Endothelial cell of umbilical vein (primary cell): Measurements from ENCODE around the gene TSSK1B. TPM values are rescaled to one million over a fixed set of nuclear protein-coding genes. Genes with fewer than 3 reads are reported as not detected.

Experiments used
- BruUV-seq: library from RNA; stranded (reverse); fragments of 400-500 nt; replicated peaks from 2 replicates; lab custom pipeline; 2021; lab: Mats Ljungman, UMichigan
- CTCF ChIA-PET: fragments of 300-600, 350-600 bp; sonication (Branson Sonifier 250); formaldehyde crosslinking; loops from one replicate; lab custom pipeline; 2021; ENCODE audit warnings: antibody characterized with exemption, inconsistent platforms; lab: Charles Lee
- POLR2A ChIA-PET: fragments of 300-600, 350-600 bp; sonication (Branson Sonifier 250); formaldehyde crosslinking; loops from one replicate; lab custom pipeline; 2021; ENCODE audit warnings: antibody characterized with exemption, inconsistent platforms; lab: Charles Lee
- DNase-seq: peaks from one replicate; pipeline ENCODE4 v3.0.0-alpha.2; 2011; ENCODE audit warnings: low read depth, low spot score
- FAIRE-seq: peaks from 2 replicates; lab custom pipeline; 2011; peaks lifted over from hg19 to GRCh38; lab: Jason Lieb, UNC
- H2AFZ ChIP-seq: 2 replicates; pipeline ENCODE4 v1.6.0; 2012; ENCODE audit warnings: low read depth, low read length, control low read depth, inconsistent platforms
- H3K27ac ChIP-seq: 2 replicates; pipeline ENCODE4 v1.5.1; 2011; ENCODE audit warnings: low read depth, mild to moderate bottlenecking, control low read depth, low read length, moderate library complexity; ENCODE audit not compliant: insufficient read depth
- H3K27me3 ChIP-seq, 2 experiments: 2 replicates each; pipeline versions ENCODE4 v1.6.0 to v1.6.1; 2011; ENCODE audit warnings: low read length in 2 of 2, mixed read lengths in 1 of 2; ENCODE audit not compliant: control insufficient read depth in 2 of 2, insufficient read depth in 2 of 2
- H3K36me3 ChIP-seq, 2 experiments: 2 replicates in 1 of 2; 3 replicates in 1 of 2; pipeline ENCODE4 v1.5.1; 2011; ENCODE audit warnings: low read length in 2 of 2, mild to moderate bottlenecking in 1 of 2, moderate library complexity in 1 of 2; ENCODE audit not compliant: control insufficient read depth in 2 of 2, insufficient read depth in 2 of 2; ENCODE audit errors: extremely low read depth in 1 of 2
- H3K4me1 ChIP-seq: 3 replicates; pipeline ENCODE4 v1.5.1; 2011; ENCODE audit warnings: mild to moderate bottlenecking, low read length; ENCODE audit not compliant: control insufficient read depth, insufficient read depth; ENCODE audit errors: extremely low read depth
- H3K4me2 ChIP-seq: 2 replicates; pipeline ENCODE4 v1.6.1; 2011; ENCODE audit warnings: low read length, control low read depth, mixed read lengths; ENCODE audit not compliant: insufficient read depth
- H3K4me3 ChIP-seq, 3 experiments: fragments of 200-600 bp in 1 of 3; sonication (generic), shearing (Covaris generic) in 1 of 3; replicated peaks in 1 of 3; 2 replicates each; pipeline ENCODE4 v1.5.1; 2011 to 2016; ENCODE audit warnings: control low read depth in 3 of 3, low read length in 3 of 3, mild to moderate bottlenecking in 2 of 3, inconsistent platforms in 1 of 3, low read depth in 1 of 3, moderate library complexity in 1 of 3; ENCODE audit not compliant: insufficient read depth in 1 of 3
- H3K79me2 ChIP-seq: 2 replicates; pipeline ENCODE4 v1.6.0; 2012; ENCODE audit warnings: low read length, inconsistent platforms; ENCODE audit not compliant: control insufficient read depth, insufficient read depth
- H3K9ac ChIP-seq: replicated peaks from 2 replicates; pipeline ENCODE3; 2011; ENCODE audit warnings: low read length, control low read depth; ENCODE audit not compliant: insufficient read depth; ENCODE audit errors: extremely low read depth
- H3K9me1 ChIP-seq: replicated peaks from 3 replicates; pipeline ENCODE4 v1.6.0; 2011; ENCODE audit warnings: mild to moderate bottlenecking, low read length; ENCODE audit not compliant: control insufficient read depth, insufficient read depth; ENCODE audit errors: extremely low read depth
- H3K9me3 ChIP-seq: replicated peaks from 2 replicates; pipeline ENCODE4 v1.5.1; 2012; ENCODE audit warnings: low read length, inconsistent platforms; ENCODE audit not compliant: control insufficient read depth, insufficient read depth
- H4K20me1 ChIP-seq: replicated peaks from 2 replicates; pipeline ENCODE3; 2011; ENCODE audit warnings: mild to moderate bottlenecking, low read length; ENCODE audit not compliant: control insufficient read depth, insufficient read depth; ENCODE audit errors: extremely low read depth
- EZH2 ChIP-seq: IDR thresholded peaks from 2 replicates; pipeline ENCODE4 v1.6.1; 2012; ENCODE audit warnings: borderline replicate concordance, low read depth, mild to moderate bottlenecking, moderate library complexity, low read length, inconsistent platforms; ENCODE audit not compliant: severe bottlenecking
- FOS ChIP-seq: IDR thresholded peaks from 2 replicates; pipeline ENCODE4 v1.6.1; 2011; ENCODE audit warnings: mild to moderate bottlenecking, low read length, moderate library complexity, borderline replicate concordance; ENCODE audit not compliant: insufficient read depth
- GATA2 ChIP-seq: IDR thresholded peaks from 2 replicates; pipeline ENCODE4 v1.7.0; 2011; ENCODE audit warnings: low read depth, mild to moderate bottlenecking, moderate library complexity, mixed read lengths, low read length; ENCODE audit not compliant: insufficient read length, insufficient read depth
- JUN ChIP-seq: IDR thresholded peaks from 2 replicates; pipeline ENCODE4 v1.6.1; 2011; ENCODE audit warnings: borderline replicate concordance, low read depth; ENCODE audit not compliant: insufficient read length, insufficient read depth
- MYC ChIP-seq: IDR thresholded peaks from one replicate; pipeline ENCODE4 v1.6.1; 2011; ENCODE audit warnings: mild to moderate bottlenecking, low read depth, low read length
- POLR2A ChIP-seq: IDR thresholded peaks from 2 replicates; pipeline ENCODE4 v1.6.1; 2012; ENCODE audit warnings: low read depth, mild to moderate bottlenecking, control low read depth, low read length
- POLR2AphosphoS5 ChIP-seq: IDR thresholded peaks from 2 replicates; pipeline ENCODE4 v1.6.1; 2012; ENCODE audit warnings: low read depth, mild to moderate bottlenecking, control low read depth, low read length, moderate library complexity; ENCODE audit not compliant: insufficient read depth
- dilution Hi-C: fragments of 300-500 bp; cut with MboI; formaldehyde crosslinking; loops from one replicate; pipeline ENCODE4 v1.15.0; 2019; ENCODE audit warnings: low sequenced_read_pairs; ENCODE audit not compliant: extremely low pct_ligation_motif_present
- intact Hi-C: fragments of 100-400 bp; cut with micrococcal nuclease; formaldehyde crosslinking; loops from one replicate; pipeline ENCODE4 v1.10.0; 2022
- polyA plus RNA-seq, 4 experiments: library from polyadenylated mRNA; depleted of rRNA in 3 of 4; stranded (reverse) in 3 of 4; unstranded in 1 of 4; fragments of >200 nt; gene quantifications; 2 replicates each; pipeline versions ENCODE4 v1.2.1 to v1.2.3, GENCODE V29; 2011 to 2012; ENCODE audit warnings: missing spikeins in 1 of 4
- total RNA-seq: library from RNA; stranded (reverse); gene quantifications from 2 replicates; pipeline ENCODE4 v1.2.3, GENCODE V29; 2021
- TF ChIP-seq, protein P1 (sequence below): IDR thresholded peaks from 2 replicates; pipeline ENCODE4 v1.6.1; 2011; ENCODE audit not compliant: insufficient read depth, insufficient read length
- TF ChIP-seq, protein P2 (sequence below), 2 donors: IDR thresholded peaks; 1 replicate in 1 of 2; 2 replicates in 1 of 2; pipeline ENCODE4 v1.5.1; 2011; ENCODE audit warnings: low read length in 2 of 2, mild to moderate bottlenecking in 2 of 2, moderate library complexity in 2 of 2, control low read depth in 1 of 2, inconsistent platforms in 1 of 2, low read depth in 1 of 2; ENCODE audit not compliant: insufficient read depth in 1 of 2; ENCODE audit errors: extremely low read depth in 1 of 2

The TSSK1B gene
- total and polyA plus RNA-seq, 2 donors (not counting 3 experiments of a cell fraction or from before 2014, with no cell fraction given) = 0.03 TPM; not detected in 1

DNA sequence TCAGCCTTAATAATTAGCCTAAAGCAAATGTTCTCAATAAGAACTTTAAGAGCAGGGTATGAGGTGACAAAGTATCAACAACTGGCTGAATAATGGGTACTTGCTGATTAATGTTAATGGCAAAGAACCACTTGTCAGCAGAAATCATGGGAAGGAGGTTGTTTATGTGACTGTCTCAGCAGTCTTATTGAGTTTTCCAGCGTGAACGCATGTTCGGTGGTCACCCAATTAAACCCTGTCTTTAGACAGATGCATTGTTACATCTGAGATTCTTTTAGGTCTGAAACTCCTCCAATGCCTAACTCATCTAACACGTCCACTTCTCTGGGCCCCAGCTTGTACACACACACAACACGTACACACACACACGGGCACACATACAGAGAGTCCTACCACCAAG lies 18.2 kb upstream of the TSSK1B start:
- no peak overlapping the region for H3K4me2 ChIP-seq
- CTCF ChIA-PET = no interaction called here

More for the DNA sequence above, 18.2 kb upstream of the TSSK1B start:
- peaks cover 0 to 9% of the 10 kb centered on the region in 2 experiments for H3K27me3 ChIP-seq
- BruUV-seq = no TSS peak
- H3K27ac ChIP-seq = no peak overlapping the region
- no peaks in the 10 kb centered on the region for H3K9me3 ChIP-seq
- H3K79me2 ChIP-seq = no peaks in the 10 kb centered on the region
- DNase-seq (no peak), FAIRE-seq (no peak)
- intact Hi-C loops (no loop called here), dilution Hi-C loops (no loop called here)
- no peaks in the 10 kb centered on the region for H3K4me1 ChIP-seq
- no peaks in the 10 kb centered on the region for H4K20me1 ChIP-seq
- TF ChIP-seq GATA2 (no peak), FOS (no peak), JUN (no peak), EZH2 (no peak), POLR2A (no peak), MYC (no peak), POLR2AphosphoS5 (no peak)
- TF ChIP-seq, protein P1, sequence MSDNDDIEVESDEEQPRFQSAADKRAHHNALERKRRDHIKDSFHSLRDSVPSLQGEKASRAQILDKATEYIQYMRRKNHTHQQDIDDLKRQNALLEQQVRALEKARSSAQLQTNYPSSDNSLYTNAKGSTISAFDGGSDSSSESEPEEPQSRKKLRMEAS = no peak
- TF ChIP-seq, protein P2, sequence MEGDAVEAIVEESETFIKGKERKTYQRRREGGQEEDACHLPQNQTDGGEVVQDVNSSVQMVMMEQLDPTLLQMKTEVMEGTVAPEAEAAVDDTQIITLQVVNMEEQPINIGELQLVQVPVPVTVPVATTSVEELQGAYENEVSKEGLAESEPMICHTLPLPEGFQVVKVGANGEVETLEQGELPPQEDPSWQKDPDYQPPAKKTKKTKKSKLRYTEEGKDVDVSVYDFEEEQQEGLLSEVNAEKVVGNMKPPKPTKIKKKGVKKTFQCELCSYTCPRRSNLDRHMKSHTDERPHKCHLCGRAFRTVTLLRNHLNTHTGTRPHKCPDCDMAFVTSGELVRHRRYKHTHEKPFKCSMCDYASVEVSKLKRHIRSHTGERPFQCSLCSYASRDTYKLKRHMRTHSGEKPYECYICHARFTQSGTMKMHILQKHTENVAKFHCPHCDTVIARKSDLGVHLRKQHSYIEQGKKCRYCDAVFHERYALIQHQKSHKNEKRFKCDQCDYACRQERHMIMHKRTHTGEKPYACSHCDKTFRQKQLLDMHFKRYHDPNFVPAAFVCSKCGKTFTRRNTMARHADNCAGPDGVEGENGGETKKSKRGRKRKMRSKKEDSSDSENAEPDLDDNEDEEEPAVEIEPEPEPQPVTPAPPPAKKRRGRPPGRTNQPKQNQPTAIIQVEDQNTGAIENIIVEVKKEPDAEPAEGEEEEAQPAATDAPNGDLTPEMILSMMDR (IDR thresholded peaks at IDR 0.05; ENCODE audit: extremely low read depth in 1 of 2, insufficient read depth in 1 of 2, low read depth in 1 of 2, low read length in 2 of 2) = no peak
- no peak overlapping the region for H3K4me3 ChIP-seq
- no peak overlapping the region for H3K9ac ChIP-seq
- no peaks in the 10 kb centered on the region for H3K9me1 ChIP-seq
- POLR2A ChIA-PET = no interaction called here
- no peaks in the 10 kb centered on the region for H3K36me3 ChIP-seq
- H2AFZ ChIP-seq = no peak overlapping the region
